RWPE1 (cell line): ENCODE data around the gene ALOX12.
A peak's percentile ranks its signal among the peaks of the same experiment; 100 is the strongest.

Source experiments
- CTCF ChIA-PET: fragments of 350-600 bp; sonication (Branson Sonifier 250); formaldehyde crosslinking; extraction: SDS; loops from one replicate; lab custom pipeline; 2021; lab: Yijun Ruan, JAX
- POLR2A ChIA-PET: fragments of 400-600 bp; formaldehyde crosslinking; extraction: SDS; loops from one replicate; lab custom pipeline; 2020; ENCODE audit warnings: antibody characterized with exemption; ENCODE audit not compliant: low non-redundant PET; lab: Yijun Ruan, JAX
- DNase-seq: peaks from one replicate; pipeline ENCODE4 v3.0.0; 2012; ENCODE audit warnings: low spot score
- H3K27ac ChIP-seq: fragments of 450-650 bp; 2 replicates; pipeline ENCODE4 v1.5.1; 2017
- TF ChIP-seq, protein P1 (sequence below): fragments of 450-650 bp; conservative IDR thresholded peaks from 2 replicates; pipeline ENCODE4 v1.5.1; 2017; ENCODE audit warnings: low read depth, mild to moderate bottlenecking

ALOX12 gene

DNA sequence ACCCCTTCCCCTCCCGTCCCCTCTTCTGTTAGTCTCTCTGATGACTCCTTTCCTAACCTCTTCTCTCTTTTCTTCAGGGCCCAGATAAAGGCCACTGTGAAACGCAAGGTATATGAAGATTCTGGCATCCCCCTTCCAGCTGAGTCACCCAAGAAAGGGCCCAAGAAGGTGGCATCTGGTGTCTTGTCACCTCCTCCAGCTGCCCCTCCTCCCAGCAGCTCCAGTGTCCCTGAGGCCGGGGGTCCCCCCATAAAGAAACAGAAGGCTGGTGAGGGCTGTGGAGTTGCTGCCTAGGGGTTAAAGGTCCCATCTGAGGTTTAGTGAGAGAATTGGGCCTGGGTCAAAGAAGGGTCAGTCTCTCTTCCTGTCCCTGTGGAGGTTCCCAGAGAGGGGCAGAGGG is 20.6 kb downstream of the ALOX12 start:
- ChIA-PET POLR2A (no interaction called here), CTCF (interaction anchor here (0.8 kb wide), 1 partner anchor 12 kb away, joined by 3 read pairs; no protein-coding TSS in a partner anchor)
- no peak for DNase-seq
- TF ChIP-seq, protein P1, sequence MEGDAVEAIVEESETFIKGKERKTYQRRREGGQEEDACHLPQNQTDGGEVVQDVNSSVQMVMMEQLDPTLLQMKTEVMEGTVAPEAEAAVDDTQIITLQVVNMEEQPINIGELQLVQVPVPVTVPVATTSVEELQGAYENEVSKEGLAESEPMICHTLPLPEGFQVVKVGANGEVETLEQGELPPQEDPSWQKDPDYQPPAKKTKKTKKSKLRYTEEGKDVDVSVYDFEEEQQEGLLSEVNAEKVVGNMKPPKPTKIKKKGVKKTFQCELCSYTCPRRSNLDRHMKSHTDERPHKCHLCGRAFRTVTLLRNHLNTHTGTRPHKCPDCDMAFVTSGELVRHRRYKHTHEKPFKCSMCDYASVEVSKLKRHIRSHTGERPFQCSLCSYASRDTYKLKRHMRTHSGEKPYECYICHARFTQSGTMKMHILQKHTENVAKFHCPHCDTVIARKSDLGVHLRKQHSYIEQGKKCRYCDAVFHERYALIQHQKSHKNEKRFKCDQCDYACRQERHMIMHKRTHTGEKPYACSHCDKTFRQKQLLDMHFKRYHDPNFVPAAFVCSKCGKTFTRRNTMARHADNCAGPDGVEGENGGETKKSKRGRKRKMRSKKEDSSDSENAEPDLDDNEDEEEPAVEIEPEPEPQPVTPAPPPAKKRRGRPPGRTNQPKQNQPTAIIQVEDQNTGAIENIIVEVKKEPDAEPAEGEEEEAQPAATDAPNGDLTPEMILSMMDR: no peak
- peak overlapping the region; percentile 43 for H3K27ac ChIP-seq

DNA sequence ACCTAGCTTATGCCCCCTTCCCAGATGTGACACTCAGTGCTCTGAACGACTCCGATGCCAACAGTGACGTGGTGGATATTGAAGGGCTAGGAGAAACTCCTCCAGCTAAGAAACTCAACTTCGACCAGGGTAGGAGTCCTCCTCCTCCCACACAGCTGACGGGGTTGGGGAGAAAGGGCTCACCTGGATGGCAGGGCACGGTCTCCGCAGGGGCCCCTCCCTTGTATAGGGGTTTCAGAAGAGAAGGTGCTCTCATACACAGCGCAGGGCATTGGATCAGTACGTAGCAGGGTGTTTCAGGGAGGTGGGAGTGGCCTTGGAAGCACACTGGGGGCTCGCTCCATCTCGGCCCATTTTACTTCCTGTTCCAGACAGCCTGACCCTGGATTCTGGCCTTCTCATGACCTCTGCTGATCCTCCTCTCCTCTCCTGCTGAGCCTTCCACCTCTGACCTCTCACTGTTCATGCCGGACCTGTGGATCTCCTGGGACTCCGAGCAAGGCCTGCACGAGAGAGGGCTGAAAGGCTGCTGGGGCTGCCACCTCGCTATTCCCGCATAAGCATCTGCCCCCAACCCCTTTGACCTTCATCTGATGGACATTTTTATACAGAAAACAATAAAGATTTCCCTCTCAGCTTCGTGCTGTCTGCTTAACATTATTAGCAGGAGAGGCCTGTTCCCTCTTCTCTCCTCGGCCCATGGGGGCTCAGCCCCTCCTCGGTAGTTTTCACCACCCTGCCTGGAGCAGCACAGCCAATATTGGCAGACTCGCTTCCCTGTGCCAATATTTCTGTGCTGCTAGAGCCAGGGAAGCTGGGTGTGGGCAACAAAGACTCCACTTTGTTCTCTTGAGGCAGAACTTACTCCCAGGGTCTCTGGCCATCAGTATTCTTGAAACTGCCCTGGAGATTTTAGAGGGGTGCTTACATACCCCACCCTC is 21.3 kb downstream of the ALOX12 start:
- DNase-seq: no peak
- CTCF ChIA-PET: interaction anchor here (0.8 to 1.0 kb wide), 2 partner anchors 13 to 106 kb away, joined by 3 to 5 read pairs; no protein-coding TSS in a partner anchor
- POLR2A ChIA-PET: no interaction called here
- TF ChIP-seq, protein P1: no peak
- peak overlapping the region; percentile 43 for H3K27ac ChIP-seq

DNA sequence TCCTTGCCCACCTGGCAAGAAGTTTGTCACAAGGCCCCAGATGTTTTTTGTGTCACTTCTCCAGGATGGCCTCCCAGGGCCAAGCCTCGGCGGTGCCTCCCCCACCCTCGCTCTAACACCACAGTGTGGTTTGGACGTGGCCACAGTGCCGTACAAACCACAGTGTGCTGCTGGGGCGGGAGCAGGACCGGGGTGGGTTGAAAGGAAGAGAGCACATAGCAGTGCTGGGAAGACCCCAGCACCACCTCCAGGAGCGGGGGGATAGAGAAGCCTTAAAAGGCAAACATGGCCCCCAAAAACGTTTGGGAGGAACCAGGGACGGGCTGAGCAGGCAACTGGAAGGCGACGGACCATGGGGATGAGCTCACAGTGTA is 22.0 kb downstream of the ALOX12 start:
- peak overlapping the region; percentile 43 for H3K27ac ChIP-seq
- POLR2A ChIA-PET: no interaction called here
- CTCF ChIA-PET: interaction anchor here (1.0 kb wide), 1 partner anchor 107 kb away, joined by 5 read pairs; no protein-coding TSS in a partner anchor
- DNase-seq: no peak
- TF ChIP-seq, protein P1: no peak

DNA sequence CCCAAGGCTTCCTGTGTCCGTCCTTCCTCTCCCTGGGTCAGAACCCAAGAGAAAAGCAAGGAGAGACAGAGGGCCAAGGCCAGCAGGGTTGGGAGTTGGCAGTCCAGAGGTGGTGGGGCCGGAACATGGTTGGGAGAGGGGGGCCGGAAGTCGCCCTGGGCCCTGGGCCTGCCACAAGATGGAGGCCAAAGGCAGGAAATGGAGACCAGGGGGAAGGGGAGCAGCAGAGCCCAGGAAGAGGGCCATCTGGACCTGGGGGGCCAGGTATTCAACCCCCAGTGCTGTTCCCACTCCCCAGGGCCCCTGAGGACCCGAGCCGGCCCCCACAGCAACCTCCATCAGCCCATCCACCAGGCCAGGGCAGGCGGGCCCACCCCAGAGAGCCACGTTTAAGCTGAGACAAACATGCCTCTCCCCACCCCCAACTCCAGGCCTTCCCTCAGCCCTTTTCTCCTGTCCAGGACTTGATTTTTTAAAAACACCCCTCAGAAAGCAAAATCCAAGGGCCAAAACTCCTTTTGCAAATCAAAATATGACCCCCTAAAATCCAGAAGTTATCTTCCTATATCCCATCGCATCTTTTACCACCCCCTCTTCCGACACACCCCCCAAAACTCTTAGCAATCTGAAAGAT is 22.6 kb downstream of the ALOX12 start:
- DNase-seq: no peak
- peak overlapping the region; percentile 43 for H3K27ac ChIP-seq
- POLR2A ChIA-PET: no interaction called here
- TF ChIP-seq, protein P1: no peak
- CTCF ChIA-PET: interaction anchor here (0.7 to 1.0 kb wide), 2 partner anchors 107 to 313 kb away, joined by 5 to 7 read pairs; no protein-coding TSS in a partner anchor

DNA sequence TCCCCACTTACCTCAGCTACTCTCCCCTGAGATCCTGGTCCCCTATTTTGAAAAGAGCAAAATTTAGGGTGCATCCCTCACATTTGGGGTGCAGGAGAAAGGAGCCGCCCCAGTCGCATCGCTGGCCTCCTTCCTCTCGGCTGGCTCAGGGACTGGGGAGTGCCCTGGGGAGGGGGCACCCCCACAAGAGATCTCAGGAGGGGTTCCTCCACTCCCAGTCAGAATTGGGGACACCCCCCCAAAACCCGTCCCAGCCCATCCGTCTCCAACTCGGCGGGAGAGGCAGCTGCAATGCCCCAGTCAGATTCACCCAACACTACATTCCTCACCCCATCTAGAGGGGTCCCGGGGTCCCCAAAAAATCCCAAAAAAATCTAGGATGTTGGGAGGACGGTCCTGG is 23.5 kb downstream of the ALOX12 start:
- POLR2A ChIA-PET: no interaction called here
- CTCF ChIA-PET: interaction anchor here (0.6 kb wide), 1 partner anchor 354 kb away, joined by 3 read pairs; no protein-coding TSS in a partner anchor
- TF ChIP-seq, protein P1: no peak
- peak overlapping the region; percentile 66 for H3K27ac ChIP-seq
- DNase-seq: no peak

DNA sequence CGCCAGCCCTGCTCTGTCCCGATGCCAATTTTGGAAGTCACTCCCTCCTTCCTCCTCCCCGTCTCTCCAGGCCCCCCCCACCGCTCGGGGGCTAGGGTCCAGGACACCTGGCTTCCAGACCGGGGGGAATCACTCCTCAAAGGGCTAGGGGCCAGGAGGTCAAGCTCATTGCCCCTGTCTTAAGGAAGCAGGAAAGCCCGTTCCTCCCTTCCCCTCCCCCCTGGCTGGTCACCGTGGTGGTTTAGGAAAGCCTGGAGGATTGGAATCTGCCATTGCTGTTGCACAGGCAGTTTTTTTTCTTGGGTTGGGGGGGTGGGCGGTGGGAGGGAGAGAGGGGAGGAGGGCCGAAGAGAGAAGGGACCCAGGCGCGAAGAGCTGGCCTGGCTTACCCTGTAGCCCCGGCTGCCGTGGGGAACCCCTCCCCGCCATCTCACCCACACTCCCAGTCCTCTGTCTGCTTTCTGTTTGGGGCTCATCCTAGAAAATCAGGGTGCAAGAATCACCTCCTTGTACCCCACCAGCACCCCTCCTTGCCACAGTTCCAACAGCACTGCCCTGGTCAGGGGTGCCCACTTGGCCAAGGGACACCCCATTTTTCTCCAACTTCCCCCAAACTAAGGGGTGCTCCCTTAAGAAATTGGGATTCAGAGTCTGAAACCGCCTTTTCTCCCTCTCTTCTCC is 24.1 kb downstream of the ALOX12 start:
- TF ChIP-seq, protein P1: no peak
- peak overlapping the region; percentile 66 for H3K27ac ChIP-seq
- ChIA-PET CTCF (interaction anchor here (0.6 to 1.9 kb wide), 2 partner anchors 105 to 354 kb away, joined by 3 to 16 read pairs; no protein-coding TSS in a partner anchor), POLR2A (no interaction called here)
- no peak for DNase-seq
